Measurements from ENCODE around the gene COBL. TPM values are rescaled to one million over a fixed set of nuclear protein-coding genes. Genes with fewer than 3 reads are reported as not detected.

COBL gene
- total and polyA plus RNA-seq, 9 of the 15 experiments (the other 6 are each of a cell fraction or from before 2014, with no cell fraction given): 0.01 to 2.4 (median 0.09) TPM; not detected in 3

DNA sequence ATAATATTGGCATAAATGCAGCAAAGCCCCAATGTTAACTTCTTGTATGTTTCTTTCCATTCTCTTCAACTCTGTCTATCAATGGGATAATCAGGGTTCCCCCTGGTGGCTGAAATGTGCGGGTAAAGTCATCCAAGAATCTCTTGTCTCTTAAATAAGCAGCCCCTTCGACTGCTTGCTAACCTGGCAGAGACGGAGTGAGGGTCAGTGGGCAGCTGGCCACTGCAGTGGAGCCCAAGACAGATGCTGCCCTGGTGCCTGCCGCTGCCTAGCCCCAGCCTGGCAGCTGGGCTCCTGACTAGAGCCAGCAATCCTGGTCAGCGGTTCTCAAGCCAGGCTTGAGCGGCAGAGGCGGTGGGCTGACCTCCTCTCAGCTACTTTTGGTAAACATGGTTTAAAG lies 248.9 kb downstream of the COBL start:
- H3K27me3 ChIP-seq (ENCODE audit: control insufficient read depth in 2 of 2, insufficient read depth in 2 of 2, low read length in 2 of 2): peaks cover 0 to 18% of the 10 kb centered on the region in 2 experiments; a peak in 3 of 5 replicates
- intact Hi-C loops (cut with micrococcal nuclease) (loop anchor here (2.0 kb wide), 1 partner anchor 599 kb away; no protein-coding TSS in a partner anchor), in situ Hi-C loops (cut with MboI) (no loop called here)
- WGBS (ENCODE audit: insufficient coverage, low coverage, missing lambda C conversion rate): 18% methylated on average over 7 of the region's 7 CpGs
- H3K4me3 ChIP-seq: no peak overlapping the region
- no peak overlapping the region for H3K4me2 ChIP-seq (ENCODE audit: insufficient read depth, low read length)
- H3K36me3 ChIP-seq (ENCODE audit: control insufficient read depth, insufficient read depth, low read length): no peaks in the 10 kb centered on the region
- no TSS peak for BruUV-seq (replicated peaks)
- ATAC-seq (peak; percentile 81), FAIRE-seq (peak; percentile 81), DNase-seq (ENCODE audit: extremely low read depth in 1 of 4, low spot score in 3 of 4) (peak; percentile 22 to 63 (median 35))
- H2AFZ ChIP-seq (ENCODE audit: low read depth, low read length): no peak overlapping the region
- no peak overlapping the region for H3K9ac ChIP-seq (ENCODE audit: insufficient read depth in 1 of 2, low read depth in 2 of 2, low read length in 2 of 2)
- ChIA-PET POLR2A (no interaction called here), CTCF (ENCODE audit: low intra/inter-chr PET ratio) (interaction anchor here (0.7 to 1.4 kb wide), 4 partner anchors 129 to 976 kb away, joined by 3 to 9 read pairs (median 4); no protein-coding TSS in a partner anchor)
- H3K9me1 ChIP-seq (ENCODE audit: control insufficient read depth, insufficient read depth, low read length): no peaks in the 10 kb centered on the region
- no peaks in the 10 kb centered on the region for H3K79me2 ChIP-seq (ENCODE audit: control insufficient read depth, insufficient read depth, low read length)
- no peaks in the 10 kb centered on the region for H4K20me1 ChIP-seq (replicated peaks; ENCODE audit: control insufficient read depth, insufficient read depth, low read length)
- no peak overlapping the region for H3K27ac ChIP-seq (ENCODE audit: extremely low read depth, low read depth, low read length)
- no peaks in the 10 kb centered on the region for H3K4me1 ChIP-seq (replicated peaks in 1 of 2; ENCODE audit: control insufficient read depth in 2 of 2, insufficient read depth in 2 of 2, low read length in 2 of 2)
- H3K9me3 ChIP-seq (replicated peaks; ENCODE audit: control insufficient read depth, insufficient read depth, low read depth, low read length): no peaks in the 10 kb centered on the region
- TF ChIP-seq TEAD1 (CRISPR knock-in tag; IDR thresholded peaks at IDR 0.05): peak; percentile 56 to 81; a peak in 2 of 4 replicates
- no peak for TF ChIP-seq NR2F6 (CRISPR knock-in tag; IDR thresholded peaks at IDR 0.05)
- TF ChIP-seq REST (IDR thresholded peaks at IDR 0.05; ENCODE audit: borderline replicate concordance): peak; percentile 48; the same call in 1 of the 2 replicates
- no peak for TF ChIP-seq REST (CRISPR knock-in tag; IDR thresholded peaks at IDR 0.05; ENCODE audit: low read depth)
- TF ChIP-seq, protein P1, sequence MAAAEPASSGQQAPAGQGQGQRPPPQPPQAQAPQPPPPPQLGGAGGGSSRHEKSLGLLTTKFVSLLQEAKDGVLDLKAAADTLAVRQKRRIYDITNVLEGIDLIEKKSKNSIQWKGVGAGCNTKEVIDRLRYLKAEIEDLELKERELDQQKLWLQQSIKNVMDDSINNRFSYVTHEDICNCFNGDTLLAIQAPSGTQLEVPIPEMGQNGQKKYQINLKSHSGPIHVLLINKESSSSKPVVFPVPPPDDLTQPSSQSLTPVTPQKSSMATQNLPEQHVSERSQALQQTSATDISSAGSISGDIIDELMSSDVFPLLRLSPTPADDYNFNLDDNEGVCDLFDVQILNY (CRISPR knock-in tag; IDR thresholded peaks at IDR 0.05): no peak
- TF ChIP-seq, protein P2, sequence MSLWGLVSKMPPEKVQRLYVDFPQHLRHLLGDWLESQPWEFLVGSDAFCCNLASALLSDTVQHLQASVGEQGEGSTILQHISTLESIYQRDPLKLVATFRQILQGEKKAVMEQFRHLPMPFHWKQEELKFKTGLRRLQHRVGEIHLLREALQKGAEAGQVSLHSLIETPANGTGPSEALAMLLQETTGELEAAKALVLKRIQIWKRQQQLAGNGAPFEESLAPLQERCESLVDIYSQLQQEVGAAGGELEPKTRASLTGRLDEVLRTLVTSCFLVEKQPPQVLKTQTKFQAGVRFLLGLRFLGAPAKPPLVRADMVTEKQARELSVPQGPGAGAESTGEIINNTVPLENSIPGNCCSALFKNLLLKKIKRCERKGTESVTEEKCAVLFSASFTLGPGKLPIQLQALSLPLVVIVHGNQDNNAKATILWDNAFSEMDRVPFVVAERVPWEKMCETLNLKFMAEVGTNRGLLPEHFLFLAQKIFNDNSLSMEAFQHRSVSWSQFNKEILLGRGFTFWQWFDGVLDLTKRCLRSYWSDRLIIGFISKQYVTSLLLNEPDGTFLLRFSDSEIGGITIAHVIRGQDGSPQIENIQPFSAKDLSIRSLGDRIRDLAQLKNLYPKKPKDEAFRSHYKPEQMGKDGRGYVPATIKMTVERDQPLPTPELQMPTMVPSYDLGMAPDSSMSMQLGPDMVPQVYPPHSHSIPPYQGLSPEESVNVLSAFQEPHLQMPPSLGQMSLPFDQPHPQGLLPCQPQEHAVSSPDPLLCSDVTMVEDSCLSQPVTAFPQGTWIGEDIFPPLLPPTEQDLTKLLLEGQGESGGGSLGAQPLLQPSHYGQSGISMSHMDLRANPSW (CRISPR knock-in tag; IDR thresholded peaks at IDR 0.05): no peak
- no peak for TF ChIP-seq ZBTB17 (CRISPR knock-in tag; IDR thresholded peaks at IDR 0.05)
- TF ChIP-seq TEAD4 (IDR thresholded peaks at IDR 0.05; ENCODE audit: low read length): peak; percentile 52; the same call in 1 of the 2 replicates
- no peak for TF ChIP-seq TEAD4 (CRISPR knock-in tag; IDR thresholded peaks at IDR 0.05; ENCODE audit: borderline replicate concordance)
- no peak for TF ChIP-seq GTF2A2 (tag; IDR thresholded peaks at IDR 0.05)
- TF ChIP-seq SMC3 (conservative IDR thresholded peaks at IDR 0.05; ENCODE audit: insufficient read depth, low read depth, low read length): peak; percentile 37; the same call in 1 of the 2 replicates
